HG03442 (cell line): ENCODE data around the gene PPP1R36.
"Not testable (repeated sequence)": the region's sequence is repeated elsewhere in the genome, so short reads cannot be mapped to it uniquely, and the experiment has no call there.

Source experiments
- ATAC-seq: cut with Tn5 transposase; IDR thresholded peaks from one replicate; pipeline ENCODE4 v1.9.1; 2021; ENCODE audit warnings: mild to moderate bottlenecking, moderate library complexity; ENCODE audit not compliant: unreplicated experiment

The PPP1R36 gene

DNA sequence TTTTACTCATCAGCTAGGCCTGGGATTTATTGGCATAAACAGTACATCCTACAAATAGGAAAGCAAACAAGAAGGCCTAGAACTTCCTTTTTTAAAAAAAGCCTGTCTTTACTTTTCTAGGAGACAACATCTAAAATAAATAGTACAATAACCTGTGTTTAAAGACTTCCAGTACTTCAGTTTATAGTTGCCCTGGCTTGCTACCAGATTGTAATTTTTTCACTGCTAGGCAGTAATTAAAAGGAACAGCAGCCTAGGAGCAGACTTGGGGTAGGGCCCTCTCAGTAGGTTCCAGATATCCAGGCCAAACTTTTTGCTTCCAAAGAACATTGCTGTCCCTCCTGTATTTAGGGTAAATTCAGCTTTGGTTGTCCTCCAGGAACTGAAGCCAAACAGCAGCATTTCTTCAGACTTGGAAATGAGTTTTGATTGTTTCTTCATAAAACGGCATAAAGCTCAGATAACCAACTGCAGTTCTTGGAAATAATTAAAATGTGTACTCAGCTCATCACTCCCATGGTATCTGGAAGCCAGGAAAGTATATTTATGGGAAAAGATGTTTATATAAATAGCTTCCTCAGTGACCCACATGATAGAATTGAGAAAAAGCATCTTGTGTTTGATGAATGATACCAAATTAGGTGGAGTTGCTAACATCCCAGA is 61.7 kb downstream of the PPP1R36 start:
- no peak for ATAC-seq

- no peak for ATAC-seq
Measured at GRCh38 chr14:64612021-64612380, 62.2 kb downstream of the PPP1R36 start.

DNA sequence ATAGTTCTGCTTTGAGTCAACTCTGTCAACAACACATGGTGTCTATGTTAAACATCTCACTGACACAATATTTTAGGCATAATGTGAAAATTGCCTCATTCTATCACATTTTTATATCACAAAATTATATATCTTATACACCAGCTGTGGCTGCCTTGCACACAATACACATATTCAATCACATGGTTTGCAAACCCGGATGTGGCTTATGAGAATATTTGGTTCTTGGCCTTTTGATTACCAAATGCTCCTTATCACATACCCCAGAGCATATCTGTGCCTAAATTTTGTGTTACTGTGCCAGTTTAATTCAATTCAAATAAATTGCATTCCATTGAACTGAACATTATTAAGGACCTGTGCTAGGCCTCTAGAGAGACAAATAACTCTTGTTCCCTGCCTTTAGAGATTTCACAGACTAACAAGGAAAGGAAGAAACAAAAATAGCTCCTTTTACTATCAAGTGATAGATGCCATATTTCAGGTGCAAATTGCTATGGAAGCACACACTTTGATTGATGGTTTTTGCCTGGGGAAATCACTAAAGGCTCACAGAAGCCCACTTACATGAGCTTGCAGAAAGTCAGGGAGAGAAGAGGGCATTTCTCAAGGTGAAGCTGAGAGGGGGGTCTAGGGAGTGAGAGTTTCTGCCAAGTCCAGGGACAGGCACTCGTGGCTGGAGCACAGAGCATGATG is 63.4 kb downstream of the PPP1R36 start:
- no peak for ATAC-seq

DNA sequence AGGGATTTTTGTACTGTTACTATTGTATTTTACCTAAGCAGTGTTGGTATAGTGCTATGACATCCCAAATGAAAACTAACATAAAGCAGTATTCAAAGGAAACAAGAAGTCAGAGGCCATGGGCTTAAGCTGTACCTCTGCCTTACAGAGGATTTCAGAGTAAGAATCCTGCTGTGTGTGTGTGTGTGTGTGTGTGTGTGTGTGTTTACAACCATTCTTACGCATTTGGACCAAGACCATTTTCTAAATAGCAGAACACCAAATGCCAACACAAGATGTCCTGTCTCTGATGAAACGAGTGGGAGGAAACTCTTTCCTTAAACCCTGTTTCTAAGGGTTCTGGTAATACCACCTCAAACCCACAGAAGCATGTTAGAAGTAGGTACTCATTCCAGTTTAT is 64.4 kb downstream of the PPP1R36 start:
- ATAC-seq, result no peak

DNA sequence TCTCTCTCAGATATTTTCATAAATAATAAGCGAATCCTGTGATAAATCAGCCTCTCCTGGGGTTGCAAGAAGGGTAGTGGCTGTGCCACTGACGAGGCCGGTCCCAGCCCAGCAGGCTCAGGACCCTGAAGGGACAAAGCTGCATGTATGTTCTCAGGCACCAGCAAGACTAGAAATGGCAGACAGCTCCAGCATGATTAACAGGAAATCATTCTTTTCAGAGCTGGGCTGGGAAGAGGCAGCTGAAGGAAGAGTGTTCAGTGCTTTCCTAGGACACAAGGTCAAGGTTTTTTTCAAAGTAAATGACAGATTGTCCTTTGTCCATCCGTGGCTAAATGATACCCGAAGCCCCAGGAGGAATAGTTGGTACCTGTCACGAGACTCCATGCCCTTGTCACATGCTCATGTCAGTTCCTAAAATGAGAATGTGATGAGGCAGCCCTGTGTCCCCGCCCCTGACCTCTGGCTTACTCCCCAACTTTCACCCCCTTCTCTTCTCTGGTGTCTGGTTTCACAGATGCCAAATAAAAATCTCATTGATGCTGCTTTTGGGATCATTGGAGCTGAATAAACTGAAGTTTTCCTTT is 65.1 kb downstream of the PPP1R36 start:
- ATAC-seq, result no peak

DNA sequence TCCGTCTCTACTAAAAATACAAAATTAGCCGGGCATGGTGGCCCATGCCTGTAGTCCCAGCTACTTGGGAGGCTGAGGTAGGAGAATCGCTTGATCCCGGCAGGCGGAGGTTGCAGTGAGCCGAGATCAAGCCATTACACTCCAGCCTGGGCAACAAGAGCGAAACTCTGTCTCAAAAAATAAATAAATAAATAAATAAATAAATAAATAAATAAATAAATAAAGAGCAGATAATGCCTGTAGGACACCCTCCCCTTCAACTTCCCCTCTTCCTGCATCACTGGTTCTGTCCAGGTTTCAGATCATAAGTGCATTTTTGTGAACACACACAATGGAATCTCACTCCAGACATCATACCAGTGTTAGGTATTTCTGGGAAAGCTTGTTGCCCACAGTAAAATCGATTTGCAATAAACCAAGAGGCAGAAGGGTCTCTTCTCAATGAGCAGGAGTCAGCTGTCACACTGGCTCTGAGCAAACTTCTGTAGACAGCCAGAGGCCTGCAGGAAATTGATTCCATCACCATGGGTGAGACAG is 68.2 kb downstream of the PPP1R36 start:
- ATAC-seq, result not testable (repeated sequence)

- ATAC-seq, result no peak
Measured at GRCh38 chr14:64620910-64621309, 71.1 kb downstream of the PPP1R36 start.

- ATAC-seq, result no peak
Measured at GRCh38 chr14:64623554-64624165, 73.9 kb downstream of the PPP1R36 start.

GRCh38 chr14:64625386-64626232 is 75.8 kb downstream of the PPP1R36 start:
- no peak for ATAC-seq

DNA sequence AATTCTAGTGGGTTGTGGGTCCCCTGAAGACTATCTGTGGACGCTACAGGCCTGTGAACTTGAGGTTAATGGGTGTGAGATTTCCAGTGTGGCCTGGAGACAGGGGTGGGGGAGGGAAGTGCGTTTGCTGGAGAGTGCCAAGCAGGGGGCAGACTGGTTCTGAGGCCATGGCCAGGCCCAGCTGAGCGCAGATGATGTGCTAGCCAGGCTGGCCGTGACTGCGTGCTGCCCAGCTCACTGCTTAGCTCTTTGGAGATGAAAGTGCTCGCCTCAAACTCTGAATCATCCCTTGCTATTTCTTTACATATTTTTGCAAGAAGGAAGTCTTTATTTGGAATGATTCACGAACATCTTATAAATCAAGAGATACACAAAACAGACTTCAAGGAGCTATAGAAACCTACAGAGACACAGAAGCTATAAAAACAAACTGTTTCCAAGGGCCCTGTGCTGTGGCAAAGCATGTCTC is 79.2 kb downstream of the PPP1R36 start:
- no peak for ATAC-seq

- ATAC-seq, result no peak
Measured at GRCh38 chr14:64630778-64631177, 81.0 kb downstream of the PPP1R36 start.

DNA sequence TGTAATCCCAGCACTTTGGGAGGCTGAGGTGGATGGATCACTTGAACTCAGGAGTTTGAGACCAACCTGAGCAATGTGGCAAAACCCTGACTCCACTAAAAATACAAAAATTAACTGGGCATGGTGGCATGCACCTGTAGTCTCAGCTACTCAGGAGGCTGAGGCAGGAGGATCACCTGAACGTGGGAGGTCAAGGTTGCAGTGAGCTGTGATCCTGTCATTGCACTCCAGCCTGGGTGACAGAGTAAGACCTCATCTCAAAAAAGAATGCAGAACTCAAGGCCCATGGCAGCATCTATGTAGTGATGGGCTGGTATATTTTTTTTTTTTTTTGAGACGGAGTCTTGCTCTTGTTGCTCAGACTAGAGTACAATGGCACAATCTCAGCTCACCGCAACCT is 81.5 kb downstream of the PPP1R36 start:
- not testable (repeated sequence) for ATAC-seq

GRCh38 chr14:64632056-64632455 is 82.3 kb downstream of the PPP1R36 start:
- ATAC-seq, result no peak

GRCh38 chr14:64634558-64634957 is 84.8 kb downstream of the PPP1R36 start:
- ATAC-seq, result no peak

GRCh38 chr14:64636208-64636979 is 86.6 kb downstream of the PPP1R36 start:
- ATAC-seq, result no peak

GRCh38 chr14:64636980-64637429 is 87.2 kb downstream of the PPP1R36 start:
- no peak for ATAC-seq

DNA sequence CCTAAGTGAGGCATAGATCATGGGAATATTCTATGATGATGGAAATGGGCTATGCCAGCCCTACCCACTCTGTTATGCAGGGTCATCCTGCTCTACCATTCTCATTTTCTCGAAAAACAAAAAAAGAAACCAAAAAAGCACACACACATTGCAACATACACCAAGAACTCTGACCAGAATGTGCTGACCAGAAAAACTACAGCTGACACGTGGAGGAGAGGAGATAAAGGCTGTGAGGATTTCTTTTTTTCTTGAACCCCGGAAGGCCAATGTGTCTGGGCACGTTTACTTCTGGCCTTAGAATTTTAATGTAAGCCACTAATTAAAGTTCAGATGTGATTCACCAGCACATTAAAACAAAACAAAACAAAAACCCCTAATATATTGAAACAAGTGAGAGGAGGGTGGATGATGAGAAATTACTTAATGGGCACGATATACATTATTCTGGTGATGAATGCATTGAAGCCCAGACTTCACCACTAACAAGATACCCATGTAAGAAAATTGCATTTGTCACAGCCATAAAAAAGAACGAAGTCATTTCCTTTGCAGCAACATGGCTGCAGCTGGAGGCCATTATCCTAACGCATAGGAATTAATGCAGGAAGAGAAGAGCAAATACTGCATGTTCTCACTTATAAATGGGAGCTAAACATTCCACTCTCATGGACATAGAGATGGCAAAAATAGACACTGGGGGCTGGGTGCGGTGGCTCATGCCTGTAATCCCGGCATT is 88.1 kb downstream of the PPP1R36 start:
- no peak for ATAC-seq

DNA sequence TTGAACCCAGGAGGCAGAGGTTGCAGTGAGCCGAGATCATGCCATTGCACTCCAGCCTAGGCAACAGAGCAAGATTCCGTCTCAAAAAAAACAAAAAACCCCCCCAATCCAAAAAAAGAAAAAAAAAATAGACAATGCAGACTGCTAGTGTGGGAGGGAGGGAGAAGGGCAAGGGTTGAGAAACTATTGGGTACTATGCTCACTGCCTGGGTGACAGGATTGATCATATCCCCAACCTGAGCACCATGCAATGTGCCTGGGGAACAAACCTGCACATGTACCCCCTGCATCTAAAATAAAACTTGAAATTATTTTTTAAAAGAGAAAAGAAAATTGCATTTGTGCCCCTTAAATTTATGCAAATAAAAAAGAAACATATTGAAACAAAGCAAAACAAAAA is 88.9 kb downstream of the PPP1R36 start:
- no peak for ATAC-seq
